Endothelial cell of umbilical vein (primary cell): ENCODE results near the gene PID1. TPM values are rescaled to one million over a fixed set of nuclear protein-coding genes. Genes with fewer than 3 reads are reported as not detected.

ENCODE experiments used
- BruUV-seq: library from RNA; stranded (reverse); fragments of 400-500 nt; replicated peaks from 2 replicates; lab custom pipeline; 2021; lab: Mats Ljungman, UMichigan
- CTCF ChIA-PET: fragments of 300-600, 350-600 bp; sonication (Branson Sonifier 250); formaldehyde crosslinking; loops from one replicate; lab custom pipeline; 2021; ENCODE audit warnings: antibody characterized with exemption, inconsistent platforms; lab: Charles Lee
- POLR2A ChIA-PET: fragments of 300-600, 350-600 bp; sonication (Branson Sonifier 250); formaldehyde crosslinking; loops from one replicate; lab custom pipeline; 2021; ENCODE audit warnings: antibody characterized with exemption, inconsistent platforms; lab: Charles Lee
- DNase-seq: peaks from one replicate; pipeline ENCODE4 v3.0.0-alpha.2; 2011; ENCODE audit warnings: low read depth, low spot score
- FAIRE-seq: peaks from 2 replicates; lab custom pipeline; 2011; peaks lifted over from hg19 to GRCh38; lab: Jason Lieb, UNC
- H2AFZ ChIP-seq: 2 replicates; pipeline ENCODE4 v1.6.0; 2012; ENCODE audit warnings: low read depth, low read length, control low read depth, inconsistent platforms
- H3K27ac ChIP-seq: 2 replicates; pipeline ENCODE4 v1.5.1; 2011; ENCODE audit warnings: low read depth, mild to moderate bottlenecking, control low read depth, low read length, moderate library complexity; ENCODE audit not compliant: insufficient read depth
- H3K27me3 ChIP-seq, 2 experiments: 2 replicates each; pipeline versions ENCODE4 v1.6.0 to v1.6.1; 2011; ENCODE audit warnings: low read length in 2 of 2, mixed read lengths in 1 of 2; ENCODE audit not compliant: control insufficient read depth in 2 of 2, insufficient read depth in 2 of 2
- H3K36me3 ChIP-seq, 2 experiments: 2 replicates in 1 of 2; 3 replicates in 1 of 2; pipeline ENCODE4 v1.5.1; 2011; ENCODE audit warnings: low read length in 2 of 2, mild to moderate bottlenecking in 1 of 2, moderate library complexity in 1 of 2; ENCODE audit not compliant: control insufficient read depth in 2 of 2, insufficient read depth in 2 of 2; ENCODE audit errors: extremely low read depth in 1 of 2
- H3K4me1 ChIP-seq: 3 replicates; pipeline ENCODE4 v1.5.1; 2011; ENCODE audit warnings: mild to moderate bottlenecking, low read length; ENCODE audit not compliant: control insufficient read depth, insufficient read depth; ENCODE audit errors: extremely low read depth
- H3K4me2 ChIP-seq: 2 replicates; pipeline ENCODE4 v1.6.1; 2011; ENCODE audit warnings: low read length, control low read depth, mixed read lengths; ENCODE audit not compliant: insufficient read depth
- H3K4me3 ChIP-seq, 3 experiments: fragments of 200-600 bp in 1 of 3; sonication (generic), shearing (Covaris generic) in 1 of 3; replicated peaks in 1 of 3; 2 replicates each; pipeline ENCODE4 v1.5.1; 2011 to 2016; ENCODE audit warnings: control low read depth in 3 of 3, low read length in 3 of 3, mild to moderate bottlenecking in 2 of 3, inconsistent platforms in 1 of 3, low read depth in 1 of 3, moderate library complexity in 1 of 3; ENCODE audit not compliant: insufficient read depth in 1 of 3
- H3K79me2 ChIP-seq: 2 replicates; pipeline ENCODE4 v1.6.0; 2012; ENCODE audit warnings: low read length, inconsistent platforms; ENCODE audit not compliant: control insufficient read depth, insufficient read depth
- H3K9ac ChIP-seq: replicated peaks from 2 replicates; pipeline ENCODE3; 2011; ENCODE audit warnings: low read length, control low read depth; ENCODE audit not compliant: insufficient read depth; ENCODE audit errors: extremely low read depth
- H3K9me1 ChIP-seq: replicated peaks from 3 replicates; pipeline ENCODE4 v1.6.0; 2011; ENCODE audit warnings: mild to moderate bottlenecking, low read length; ENCODE audit not compliant: control insufficient read depth, insufficient read depth; ENCODE audit errors: extremely low read depth
- H3K9me3 ChIP-seq: replicated peaks from 2 replicates; pipeline ENCODE4 v1.5.1; 2012; ENCODE audit warnings: low read length, inconsistent platforms; ENCODE audit not compliant: control insufficient read depth, insufficient read depth
- H4K20me1 ChIP-seq: replicated peaks from 2 replicates; pipeline ENCODE3; 2011; ENCODE audit warnings: mild to moderate bottlenecking, low read length; ENCODE audit not compliant: control insufficient read depth, insufficient read depth; ENCODE audit errors: extremely low read depth
- CTCF ChIP-seq, 2 donors: IDR thresholded peaks; 1 replicate in 1 of 2; 2 replicates in 1 of 2; pipeline ENCODE4 v1.5.1; 2011; ENCODE audit warnings: low read length in 2 of 2, mild to moderate bottlenecking in 2 of 2, moderate library complexity in 2 of 2, control low read depth in 1 of 2, inconsistent platforms in 1 of 2, low read depth in 1 of 2; ENCODE audit not compliant: insufficient read depth in 1 of 2; ENCODE audit errors: extremely low read depth in 1 of 2
- EZH2 ChIP-seq: IDR thresholded peaks from 2 replicates; pipeline ENCODE4 v1.6.1; 2012; ENCODE audit warnings: borderline replicate concordance, low read depth, mild to moderate bottlenecking, moderate library complexity, low read length, inconsistent platforms; ENCODE audit not compliant: severe bottlenecking
- FOS ChIP-seq: IDR thresholded peaks from 2 replicates; pipeline ENCODE4 v1.6.1; 2011; ENCODE audit warnings: mild to moderate bottlenecking, low read length, moderate library complexity, borderline replicate concordance; ENCODE audit not compliant: insufficient read depth
- GATA2 ChIP-seq: IDR thresholded peaks from 2 replicates; pipeline ENCODE4 v1.7.0; 2011; ENCODE audit warnings: low read depth, mild to moderate bottlenecking, moderate library complexity, mixed read lengths, low read length; ENCODE audit not compliant: insufficient read length, insufficient read depth
- JUN ChIP-seq: IDR thresholded peaks from 2 replicates; pipeline ENCODE4 v1.6.1; 2011; ENCODE audit warnings: borderline replicate concordance, low read depth; ENCODE audit not compliant: insufficient read length, insufficient read depth
- MYC ChIP-seq: IDR thresholded peaks from one replicate; pipeline ENCODE4 v1.6.1; 2011; ENCODE audit warnings: mild to moderate bottlenecking, low read depth, low read length
- POLR2A ChIP-seq: IDR thresholded peaks from 2 replicates; pipeline ENCODE4 v1.6.1; 2012; ENCODE audit warnings: low read depth, mild to moderate bottlenecking, control low read depth, low read length
- POLR2AphosphoS5 ChIP-seq: IDR thresholded peaks from 2 replicates; pipeline ENCODE4 v1.6.1; 2012; ENCODE audit warnings: low read depth, mild to moderate bottlenecking, control low read depth, low read length, moderate library complexity; ENCODE audit not compliant: insufficient read depth
- dilution Hi-C: fragments of 300-500 bp; cut with MboI; formaldehyde crosslinking; loops from one replicate; pipeline ENCODE4 v1.15.0; 2019; ENCODE audit warnings: low sequenced_read_pairs; ENCODE audit not compliant: extremely low pct_ligation_motif_present
- intact Hi-C: fragments of 100-400 bp; cut with micrococcal nuclease; formaldehyde crosslinking; loops from one replicate; pipeline ENCODE4 v1.10.0; 2022
- polyA plus RNA-seq, 4 experiments: library from polyadenylated mRNA; depleted of rRNA in 3 of 4; stranded (reverse) in 3 of 4; unstranded in 1 of 4; fragments of >200 nt; gene quantifications; 2 replicates each; pipeline versions ENCODE4 v1.2.1 to v1.2.3, GENCODE V29; 2011 to 2012; ENCODE audit warnings: missing spikeins in 1 of 4
- total RNA-seq: library from RNA; stranded (reverse); gene quantifications from 2 replicates; pipeline ENCODE4 v1.2.3, GENCODE V29; 2021
- TF ChIP-seq, protein P1 (sequence below): IDR thresholded peaks from 2 replicates; pipeline ENCODE4 v1.6.1; 2011; ENCODE audit not compliant: insufficient read depth, insufficient read length

The PID1 gene
- total and polyA plus RNA-seq, 2 donors (not counting 3 experiments of a cell fraction or from before 2014, with no cell fraction given) = not detected

- no peak for DNase-seq
- CTCF ChIA-PET = no interaction called here
- Histone ChIP-seq H3K4me2 (no peak overlapping the region), H3K4me1 (no peaks in the 10 kb centered on the region), H3K9ac (no peak overlapping the region), H3K27ac (no peak overlapping the region), H3K9me3 (no peaks in the 10 kb centered on the region), H3K27me3 (no peaks in the 10 kb centered on the region), H4K20me1 (no peaks in the 10 kb centered on the region), H3K36me3 (no peaks in the 10 kb centered on the region), H2AFZ (no peak overlapping the region), H3K4me3 (no peak overlapping the region), H3K79me2 (no peaks in the 10 kb centered on the region), H3K9me1 (no peaks in the 10 kb centered on the region)
- no peak for FAIRE-seq
- POLR2A ChIA-PET = no interaction called here
- intact Hi-C loops (no loop called here), dilution Hi-C loops (no loop called here)
- no peak for TF ChIP-seq CTCF (IDR thresholded peaks at IDR 0.05; ENCODE audit: extremely low read depth in 1 of 2, insufficient read depth in 1 of 2, low read depth in 1 of 2, low read length in 2 of 2)
- no peak for TF ChIP-seq POLR2AphosphoS5
- TF ChIP-seq POLR2A = no peak
- TF ChIP-seq GATA2 = no peak
- no peak for TF ChIP-seq EZH2
- TF ChIP-seq MYC = no peak
- TF ChIP-seq JUN = no peak
- no peak for TF ChIP-seq FOS
- TF ChIP-seq, protein P1, sequence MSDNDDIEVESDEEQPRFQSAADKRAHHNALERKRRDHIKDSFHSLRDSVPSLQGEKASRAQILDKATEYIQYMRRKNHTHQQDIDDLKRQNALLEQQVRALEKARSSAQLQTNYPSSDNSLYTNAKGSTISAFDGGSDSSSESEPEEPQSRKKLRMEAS = no peak
- no TSS peak for BruUV-seq
Measured at GRCh38 chr2:229196448-229196847, 74.6 kb downstream of the PID1 start.
